WTC11 (cell line): ENCODE data around the gene INPP5K. TPM values are rescaled to one million over a fixed set of nuclear protein-coding genes. Genes with fewer than 3 reads are reported as not detected.

ENCODE experiments used
- ATAC-seq: fragments of 200-7000 bp; cut with Tn5 transposase; 2 replicates; pipeline ENCODE4 v1.10.0; 2021; ENCODE audit warnings: mild to moderate bottlenecking, moderate library complexity
- CTCF ChIA-PET: fragments of 300-600 bp; sonication (Branson Sonifier 250); formaldehyde crosslinking; loops from one replicate; lab custom pipeline; 2021; ENCODE audit warnings: antibody characterized with exemption; lab: Charles Lee
- POLR2A ChIA-PET: fragments of 350-600 bp; sonication (Branson Sonifier 250); formaldehyde crosslinking; loops from one replicate; lab custom pipeline; 2021; ENCODE audit warnings: antibody characterized with exemption; lab: Charles Lee
- DNase-seq: peaks from one replicate; pipeline ENCODE4 v3.0.0; 2021; ENCODE audit warnings: low spot score
- H3K27ac Mint-ChIP-seq: 2 replicates; pipeline ENCODE4 v1.8.0; 2021; ENCODE audit warnings: mixed read lengths
- H3K27me3 Mint-ChIP-seq: 2 replicates; pipeline ENCODE4 v1.8.0; 2021; ENCODE audit warnings: low read depth, mild to moderate bottlenecking, moderate library complexity, mixed read lengths
- H3K36me3 Mint-ChIP-seq: 2 replicates; pipeline ENCODE4 v1.8.0; 2021; ENCODE audit warnings: mixed read lengths
- H3K4me1 Mint-ChIP-seq: 2 replicates; pipeline ENCODE4 v1.8.0; 2022; ENCODE audit warnings: mixed read lengths
- H3K4me3 Mint-ChIP-seq: 2 replicates; pipeline ENCODE4 v1.8.0; 2021; ENCODE audit warnings: mild to moderate bottlenecking, moderate library complexity, mixed read lengths
- H3K9me3 Mint-ChIP-seq: 2 replicates; pipeline ENCODE4 v1.8.0; 2021; ENCODE audit warnings: mixed read lengths
- ELF4 ChIP-seq: sonication (generic); formaldehyde crosslinking; IDR thresholded peaks from 2 replicates; pipeline ENCODE4 v1.8.1; 2022; ENCODE audit warnings: low read depth, mild to moderate bottlenecking, moderate library complexity, missing genetic modification reagents
- FOXP1 ChIP-seq: sonication (generic); formaldehyde crosslinking; IDR thresholded peaks from 2 replicates; pipeline ENCODE4 v1.8.0; 2022; ENCODE audit warnings: missing genetic modification reagents, mild to moderate bottlenecking, moderate library complexity, borderline replicate concordance
- IRF2 ChIP-seq: sonication (generic); formaldehyde crosslinking; IDR thresholded peaks from 2 replicates; pipeline ENCODE4 v1.8.0; 2022; ENCODE audit warnings: low read depth, missing genetic modification reagents, borderline replicate concordance
- MYBL2 ChIP-seq: sonication (generic); formaldehyde crosslinking; IDR thresholded peaks from 2 replicates; pipeline ENCODE4 v1.8.1; 2023; ENCODE audit warnings: mild to moderate bottlenecking, moderate library complexity, missing genetic modification reagents
- NFYB ChIP-seq: sonication (generic); formaldehyde crosslinking; conservative IDR thresholded peaks from 2 replicates; pipeline ENCODE4 v1.8.0; 2022; ENCODE audit warnings: low read depth, missing genetic modification reagents
- NR2C2 ChIP-seq: sonication (generic); formaldehyde crosslinking; IDR thresholded peaks from 2 replicates; pipeline ENCODE4 v1.8.0; 2022; ENCODE audit warnings: mild to moderate bottlenecking, missing genetic modification reagents
- NR3C1 ChIP-seq: sonication (generic); formaldehyde crosslinking; conservative IDR thresholded peaks from 2 replicates; pipeline ENCODE4 v1.8.1; 2023; ENCODE audit warnings: low read depth, mild to moderate bottlenecking, missing genetic modification reagents
- SMAD3 ChIP-seq: sonication (generic); formaldehyde crosslinking; IDR thresholded peaks from 2 replicates; pipeline ENCODE4 v1.8.0; 2022; ENCODE audit warnings: missing genetic modification reagents, mild to moderate bottlenecking, borderline replicate concordance
- total RNA-seq: library from RNA; stranded (reverse); gene quantifications from 3 replicates; pipeline ENCODE4 v1.2.3, GENCODE V29; 2021
- TF ChIP-seq, protein P1 (sequence below): fragments of 250-450 bp; sonication (Bioruptor Pico); IDR thresholded peaks from 2 replicates; pipeline ENCODE4 v1.9.0; 2021; ENCODE audit warnings: mild to moderate bottlenecking
- TF ChIP-seq, protein P2 (sequence below): sonication (generic); formaldehyde crosslinking; IDR thresholded peaks from 2 replicates; pipeline ENCODE4 v1.8.1; 2022; ENCODE audit warnings: mild to moderate bottlenecking, missing genetic modification reagents, moderate library complexity, borderline replicate concordance
- TF ChIP-seq, protein P3 (sequence below): sonication (generic); formaldehyde crosslinking; IDR thresholded peaks from 2 replicates; pipeline ENCODE4 v1.8.0; 2023; ENCODE audit warnings: missing genetic modification reagents, mild to moderate bottlenecking, borderline replicate concordance
- TF ChIP-seq, protein P4 (sequence below): sonication (generic); formaldehyde crosslinking; IDR thresholded peaks from 2 replicates; pipeline ENCODE4 v1.8.1; 2023; ENCODE audit warnings: mild to moderate bottlenecking, missing genetic modification reagents
- TF ChIP-seq, protein P5 (sequence below): sonication (generic); formaldehyde crosslinking; conservative IDR thresholded peaks from 2 replicates; pipeline ENCODE4 v1.8.1; 2023; ENCODE audit warnings: mild to moderate bottlenecking, low read depth, missing genetic modification reagents, moderate library complexity
- TF ChIP-seq, protein P6 (sequence below): sonication (generic); formaldehyde crosslinking; IDR thresholded peaks from 2 replicates; pipeline ENCODE4 v1.8.1; 2023; ENCODE audit warnings: mild to moderate bottlenecking, missing genetic modification reagents, moderate library complexity
- TF ChIP-seq, protein P7 (sequence below): sonication (generic); formaldehyde crosslinking; IDR thresholded peaks from 2 replicates; pipeline ENCODE4 v1.8.0; 2022; ENCODE audit warnings: mild to moderate bottlenecking, missing genetic modification reagents

INPP5K gene
- total RNA-seq, 1 experiment from 2014 or later = 26.8 TPM

DNA sequence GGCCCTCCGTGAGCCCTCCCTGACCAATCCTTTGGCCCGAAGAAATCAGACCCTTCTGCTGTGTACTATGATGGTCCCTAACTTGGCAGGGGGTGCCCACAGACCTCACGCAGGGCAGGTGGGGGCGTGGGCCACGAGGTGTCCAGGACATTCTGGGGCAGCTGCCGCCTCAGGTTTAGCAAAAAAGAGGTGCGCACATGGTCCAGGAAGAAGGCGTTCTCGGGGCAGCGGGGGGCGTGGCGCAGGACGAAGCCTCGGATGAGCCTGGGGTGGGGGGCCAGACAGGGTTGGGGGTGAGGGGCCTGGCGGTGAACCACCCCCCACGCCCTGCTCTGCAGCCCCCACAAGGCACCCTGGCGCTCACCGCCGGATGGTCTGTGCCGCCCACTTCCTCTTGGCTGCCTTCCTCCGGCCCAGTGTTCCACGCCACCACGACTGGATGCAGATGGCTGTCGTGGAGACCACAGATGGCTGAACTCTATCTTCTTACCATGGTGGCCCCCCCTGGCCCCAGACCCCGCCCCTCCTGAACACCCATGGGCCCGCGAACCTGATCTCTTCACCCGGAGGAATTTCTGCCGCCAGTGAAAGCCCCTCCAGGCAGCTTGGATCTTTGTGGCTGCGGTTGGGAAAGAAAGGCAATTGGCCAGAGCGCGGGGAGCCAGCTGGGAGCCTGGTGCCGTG, 46.2 kb downstream of the INPP5K start:
- POLR2A ChIA-PET = interaction anchor here (0.6 kb wide), 1 partner anchor 49 kb away, joined by 3 read pairs; no protein-coding TSS in a partner anchor
- Mint-ChIP-seq H3K4me3 (no peak overlapping the region), H3K4me1 (peaks cover 9% of the 10 kb centered on the region), H3K9me3 (no peaks in the 10 kb centered on the region), H3K27ac (no peak overlapping the region), H3K27me3 (no peaks in the 10 kb centered on the region), H3K36me3 (peaks cover 28% of the 10 kb centered on the region)
- DNase-seq (no peak), ATAC-seq (no peak)
- CTCF ChIA-PET = interaction anchor here (1.3 kb wide), 1 partner anchor 105 kb away, joined by 4 read pairs; no protein-coding TSS in a partner anchor
- TF ChIP-seq, protein P1, sequence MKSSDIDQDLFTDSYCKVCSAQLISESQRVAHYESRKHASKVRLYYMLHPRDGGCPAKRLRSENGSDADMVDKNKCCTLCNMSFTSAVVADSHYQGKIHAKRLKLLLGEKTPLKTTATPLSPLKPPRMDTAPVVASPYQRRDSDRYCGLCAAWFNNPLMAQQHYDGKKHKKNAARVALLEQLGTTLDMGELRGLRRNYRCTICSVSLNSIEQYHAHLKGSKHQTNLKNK (CRISPR knock-in tag) = no peak
- no peak for TF ChIP-seq SMAD3 (CRISPR knock-in tag)
- TF ChIP-seq MYBL2 (CRISPR knock-in tag) = no peak
- TF ChIP-seq, protein P2, sequence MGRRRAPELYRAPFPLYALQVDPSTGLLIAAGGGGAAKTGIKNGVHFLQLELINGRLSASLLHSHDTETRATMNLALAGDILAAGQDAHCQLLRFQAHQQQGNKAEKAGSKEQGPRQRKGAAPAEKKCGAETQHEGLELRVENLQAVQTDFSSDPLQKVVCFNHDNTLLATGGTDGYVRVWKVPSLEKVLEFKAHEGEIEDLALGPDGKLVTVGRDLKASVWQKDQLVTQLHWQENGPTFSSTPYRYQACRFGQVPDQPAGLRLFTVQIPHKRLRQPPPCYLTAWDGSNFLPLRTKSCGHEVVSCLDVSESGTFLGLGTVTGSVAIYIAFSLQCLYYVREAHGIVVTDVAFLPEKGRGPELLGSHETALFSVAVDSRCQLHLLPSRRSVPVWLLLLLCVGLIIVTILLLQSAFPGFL (CRISPR knock-in tag) = no peak
- TF ChIP-seq, protein P3, sequence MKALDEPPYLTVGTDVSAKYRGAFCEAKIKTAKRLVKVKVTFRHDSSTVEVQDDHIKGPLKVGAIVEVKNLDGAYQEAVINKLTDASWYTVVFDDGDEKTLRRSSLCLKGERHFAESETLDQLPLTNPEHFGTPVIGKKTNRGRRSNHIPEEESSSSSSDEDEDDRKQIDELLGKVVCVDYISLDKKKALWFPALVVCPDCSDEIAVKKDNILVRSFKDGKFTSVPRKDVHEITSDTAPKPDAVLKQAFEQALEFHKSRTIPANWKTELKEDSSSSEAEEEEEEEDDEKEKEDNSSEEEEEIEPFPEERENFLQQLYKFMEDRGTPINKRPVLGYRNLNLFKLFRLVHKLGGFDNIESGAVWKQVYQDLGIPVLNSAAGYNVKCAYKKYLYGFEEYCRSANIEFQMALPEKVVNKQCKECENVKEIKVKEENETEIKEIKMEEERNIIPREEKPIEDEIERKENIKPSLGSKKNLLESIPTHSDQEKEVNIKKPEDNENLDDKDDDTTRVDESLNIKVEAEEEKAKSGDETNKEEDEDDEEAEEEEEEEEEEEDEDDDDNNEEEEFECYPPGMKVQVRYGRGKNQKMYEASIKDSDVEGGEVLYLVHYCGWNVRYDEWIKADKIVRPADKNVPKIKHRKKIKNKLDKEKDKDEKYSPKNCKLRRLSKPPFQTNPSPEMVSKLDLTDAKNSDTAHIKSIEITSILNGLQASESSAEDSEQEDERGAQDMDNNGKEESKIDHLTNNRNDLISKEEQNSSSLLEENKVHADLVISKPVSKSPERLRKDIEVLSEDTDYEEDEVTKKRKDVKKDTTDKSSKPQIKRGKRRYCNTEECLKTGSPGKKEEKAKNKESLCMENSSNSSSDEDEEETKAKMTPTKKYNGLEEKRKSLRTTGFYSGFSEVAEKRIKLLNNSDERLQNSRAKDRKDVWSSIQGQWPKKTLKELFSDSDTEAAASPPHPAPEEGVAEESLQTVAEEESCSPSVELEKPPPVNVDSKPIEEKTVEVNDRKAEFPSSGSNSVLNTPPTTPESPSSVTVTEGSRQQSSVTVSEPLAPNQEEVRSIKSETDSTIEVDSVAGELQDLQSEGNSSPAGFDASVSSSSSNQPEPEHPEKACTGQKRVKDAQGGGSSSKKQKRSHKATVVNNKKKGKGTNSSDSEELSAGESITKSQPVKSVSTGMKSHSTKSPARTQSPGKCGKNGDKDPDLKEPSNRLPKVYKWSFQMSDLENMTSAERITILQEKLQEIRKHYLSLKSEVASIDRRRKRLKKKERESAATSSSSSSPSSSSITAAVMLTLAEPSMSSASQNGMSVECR (CRISPR knock-in tag) = no peak
- no peak for TF ChIP-seq NR2C2 (CRISPR knock-in tag)
- TF ChIP-seq, protein P4, sequence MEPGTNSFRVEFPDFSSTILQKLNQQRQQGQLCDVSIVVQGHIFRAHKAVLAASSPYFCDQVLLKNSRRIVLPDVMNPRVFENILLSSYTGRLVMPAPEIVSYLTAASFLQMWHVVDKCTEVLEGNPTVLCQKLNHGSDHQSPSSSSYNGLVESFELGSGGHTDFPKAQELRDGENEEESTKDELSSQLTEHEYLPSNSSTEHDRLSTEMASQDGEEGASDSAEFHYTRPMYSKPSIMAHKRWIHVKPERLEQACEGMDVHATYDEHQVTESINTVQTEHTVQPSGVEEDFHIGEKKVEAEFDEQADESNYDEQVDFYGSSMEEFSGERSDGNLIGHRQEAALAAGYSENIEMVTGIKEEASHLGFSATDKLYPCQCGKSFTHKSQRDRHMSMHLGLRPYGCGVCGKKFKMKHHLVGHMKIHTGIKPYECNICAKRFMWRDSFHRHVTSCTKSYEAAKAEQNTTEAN (CRISPR knock-in tag) = no peak
- TF ChIP-seq IRF2 (CRISPR knock-in tag) = no peak
- TF ChIP-seq, protein P5, sequence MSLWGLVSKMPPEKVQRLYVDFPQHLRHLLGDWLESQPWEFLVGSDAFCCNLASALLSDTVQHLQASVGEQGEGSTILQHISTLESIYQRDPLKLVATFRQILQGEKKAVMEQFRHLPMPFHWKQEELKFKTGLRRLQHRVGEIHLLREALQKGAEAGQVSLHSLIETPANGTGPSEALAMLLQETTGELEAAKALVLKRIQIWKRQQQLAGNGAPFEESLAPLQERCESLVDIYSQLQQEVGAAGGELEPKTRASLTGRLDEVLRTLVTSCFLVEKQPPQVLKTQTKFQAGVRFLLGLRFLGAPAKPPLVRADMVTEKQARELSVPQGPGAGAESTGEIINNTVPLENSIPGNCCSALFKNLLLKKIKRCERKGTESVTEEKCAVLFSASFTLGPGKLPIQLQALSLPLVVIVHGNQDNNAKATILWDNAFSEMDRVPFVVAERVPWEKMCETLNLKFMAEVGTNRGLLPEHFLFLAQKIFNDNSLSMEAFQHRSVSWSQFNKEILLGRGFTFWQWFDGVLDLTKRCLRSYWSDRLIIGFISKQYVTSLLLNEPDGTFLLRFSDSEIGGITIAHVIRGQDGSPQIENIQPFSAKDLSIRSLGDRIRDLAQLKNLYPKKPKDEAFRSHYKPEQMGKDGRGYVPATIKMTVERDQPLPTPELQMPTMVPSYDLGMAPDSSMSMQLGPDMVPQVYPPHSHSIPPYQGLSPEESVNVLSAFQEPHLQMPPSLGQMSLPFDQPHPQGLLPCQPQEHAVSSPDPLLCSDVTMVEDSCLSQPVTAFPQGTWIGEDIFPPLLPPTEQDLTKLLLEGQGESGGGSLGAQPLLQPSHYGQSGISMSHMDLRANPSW (CRISPR knock-in tag) = no peak
- no peak for TF ChIP-seq FOXP1 (CRISPR knock-in tag)
- TF ChIP-seq, protein P6, sequence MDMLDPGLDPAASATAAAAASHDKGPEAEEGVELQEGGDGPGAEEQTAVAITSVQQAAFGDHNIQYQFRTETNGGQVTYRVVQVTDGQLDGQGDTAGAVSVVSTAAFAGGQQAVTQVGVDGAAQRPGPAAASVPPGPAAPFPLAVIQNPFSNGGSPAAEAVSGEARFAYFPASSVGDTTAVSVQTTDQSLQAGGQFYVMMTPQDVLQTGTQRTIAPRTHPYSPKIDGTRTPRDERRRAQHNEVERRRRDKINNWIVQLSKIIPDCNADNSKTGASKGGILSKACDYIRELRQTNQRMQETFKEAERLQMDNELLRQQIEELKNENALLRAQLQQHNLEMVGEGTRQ (CRISPR knock-in tag) = no peak
- TF ChIP-seq, protein P7, sequence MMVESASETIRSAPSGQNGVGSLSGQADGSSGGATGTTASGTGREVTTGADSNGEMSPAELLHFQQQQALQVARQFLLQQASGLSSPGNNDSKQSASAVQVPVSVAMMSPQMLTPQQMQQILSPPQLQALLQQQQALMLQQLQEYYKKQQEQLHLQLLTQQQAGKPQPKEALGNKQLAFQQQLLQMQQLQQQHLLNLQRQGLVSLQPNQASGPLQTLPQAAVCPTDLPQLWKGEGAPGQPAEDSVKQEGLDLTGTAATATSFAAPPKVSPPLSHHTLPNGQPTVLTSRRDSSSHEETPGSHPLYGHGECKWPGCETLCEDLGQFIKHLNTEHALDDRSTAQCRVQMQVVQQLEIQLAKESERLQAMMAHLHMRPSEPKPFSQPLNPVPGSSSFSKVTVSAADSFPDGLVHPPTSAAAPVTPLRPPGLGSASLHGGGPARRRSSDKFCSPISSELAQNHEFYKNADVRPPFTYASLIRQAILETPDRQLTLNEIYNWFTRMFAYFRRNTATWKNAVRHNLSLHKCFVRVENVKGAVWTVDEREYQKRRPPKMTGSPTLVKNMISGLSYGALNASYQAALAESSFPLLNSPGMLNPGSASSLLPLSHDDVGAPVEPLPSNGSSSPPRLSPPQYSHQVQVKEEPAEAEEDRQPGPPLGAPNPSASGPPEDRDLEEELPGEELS (CRISPR knock-in tag) = no peak
- no peak for TF ChIP-seq NFYB (CRISPR knock-in tag)
- TF ChIP-seq ELF4 = no peak
- TF ChIP-seq NR3C1 (CRISPR knock-in tag) = no peak
